DOHH2 (cell line): ENCODE measurements around the gene ZIC1.

Source experiments
- H3F3A ChIP-seq: fragments of 200-600 bp; sonication (generic), shearing (Covaris generic); 2 replicates; pipeline ENCODE4 v1.6.0; 2016; ENCODE audit warnings: antibody characterized with exemption, mild to moderate bottlenecking; ENCODE audit not compliant: control insufficient read depth, insufficient read depth
- H3K27ac ChIP-seq: fragments of 200-600 bp; sonication (generic); 2 replicates; pipeline ENCODE4 v1.5.1; 2014; ENCODE audit warnings: low read depth, mild to moderate bottlenecking, low read length, moderate library complexity
- H3K27me3 ChIP-seq: fragments of 200-600 bp; sonication (generic); 2 replicates; pipeline ENCODE4 v1.6.1; 2014; ENCODE audit warnings: mild to moderate bottlenecking, low read length, mixed read lengths; ENCODE audit not compliant: control insufficient read depth
- H3K36me3 ChIP-seq: fragments of 200-600 bp; sonication (generic); 2 replicates; pipeline ENCODE4 v1.6.1; 2014; ENCODE audit warnings: mild to moderate bottlenecking, low read length, moderate library complexity, mixed read lengths; ENCODE audit not compliant: control insufficient read depth
- H3K4me1 ChIP-seq: fragments of 200-600 bp; sonication (generic); 2 replicates; pipeline ENCODE4 v1.6.1; 2014; ENCODE audit warnings: mild to moderate bottlenecking, low read length, mixed read lengths; ENCODE audit not compliant: control insufficient read depth
- H3K4me2 ChIP-seq: fragments of 200-600 bp; sonication (generic); 2 replicates; pipeline ENCODE4 v1.6.0; 2014; ENCODE audit warnings: mild to moderate bottlenecking, low read length, moderate library complexity
- H3K4me3 ChIP-seq: fragments of 200-600 bp; sonication (generic); 2 replicates; pipeline ENCODE4 v1.5.1; 2014; ENCODE audit warnings: mild to moderate bottlenecking, low read length, mixed read lengths
- H3K79me2 ChIP-seq: fragments of 200-600 bp; sonication (generic); 2 replicates; pipeline ENCODE4 v1.6.1; 2014; ENCODE audit warnings: mild to moderate bottlenecking, low read length, mixed read lengths; ENCODE audit not compliant: control insufficient read depth
- H3K9me2 ChIP-seq: fragments of 200-600 bp; sonication (generic); replicated peaks from 2 replicates; pipeline ENCODE4 v1.6.1; 2014; ENCODE audit warnings: mild to moderate bottlenecking, low read length, mixed read lengths; ENCODE audit not compliant: control insufficient read depth
- H3K9me3 ChIP-seq: fragments of 200-600 bp; sonication (generic); 2 replicates; pipeline ENCODE4 v1.6.1; 2014; ENCODE audit warnings: antibody characterized with exemption, low read length, mixed read lengths; ENCODE audit not compliant: control insufficient read depth, insufficient read depth
- H4K20me1 ChIP-seq: fragments of 200-600 bp; sonication (generic); 2 replicates; pipeline ENCODE4 v1.6.0; 2014; ENCODE audit warnings: low read depth, mild to moderate bottlenecking, antibody characterized with exemption, low read length, moderate library complexity; ENCODE audit not compliant: control insufficient read depth, insufficient read depth
- CTCF ChIP-seq: fragments of 200-600 bp; sonication (generic); IDR thresholded peaks from one replicate; pipeline ENCODE4 v1.5.1; 2014; ENCODE audit warnings: antibody characterized with exemption, mild to moderate bottlenecking, low read depth, low read length; ENCODE audit not compliant: poor library complexity, severe bottlenecking
- EZH2phosphoT487 ChIP-seq: fragments of 200-600 bp; sonication (generic); IDR thresholded peaks from 2 replicates; pipeline ENCODE4 v1.6.1; 2017; ENCODE audit warnings: borderline replicate concordance, mild to moderate bottlenecking, antibody characterized with exemption, low read length, moderate library complexity, mixed read lengths

Gene ZIC1

GRCh38 chr3:147419781-147420224, 10.6 kb downstream of the ZIC1 start:
- Histone ChIP-seq H3K27me3 (no peaks in the 10 kb centered on the region), H3K27ac (no peak overlapping the region), H3F3A (no peaks in the 10 kb centered on the region), H3K4me1 (no peaks in the 10 kb centered on the region), H4K20me1 (no peaks in the 10 kb centered on the region), H3K4me3 (no peak overlapping the region), H3K9me3 (peaks cover 4% of the 10 kb centered on the region; the same call in 1 of the 2 replicates), H3K4me2 (no peak overlapping the region), H3K79me2 (no peaks in the 10 kb centered on the region), H3K36me3 (no peaks in the 10 kb centered on the region), H3K9me2 (no peaks in the 10 kb centered on the region)
- TF ChIP-seq EZH2phosphoT487 (no peak), CTCF (no peak)

- no peak overlapping the region for H3K4me3 ChIP-seq
- H3K4me1 ChIP-seq, result no peaks in the 10 kb centered on the region
- H3K9me2 ChIP-seq, result no peaks in the 10 kb centered on the region
- H3K79me2 ChIP-seq, result no peaks in the 10 kb centered on the region
- peaks cover 4% of the 10 kb centered on the region; the same call in 1 of the 2 replicates for H3K9me3 ChIP-seq
- H4K20me1 ChIP-seq, result no peaks in the 10 kb centered on the region
- no peaks in the 10 kb centered on the region for H3F3A ChIP-seq
- no peaks in the 10 kb centered on the region for H3K27me3 ChIP-seq
- H3K36me3 ChIP-seq, result no peaks in the 10 kb centered on the region
- no peak overlapping the region for H3K27ac ChIP-seq
- TF ChIP-seq EZH2phosphoT487 (no peak), CTCF (no peak)
- no peak overlapping the region for H3K4me2 ChIP-seq
Observed at GRCh38 chr3:147420353-147421183, 11.4 kb downstream of the ZIC1 start.

GRCh38 chr3:147421184-147421912, 12.2 kb downstream of the ZIC1 start:
- Histone ChIP-seq H3K4me1 (no peaks in the 10 kb centered on the region), H3F3A (no peaks in the 10 kb centered on the region), H3K27ac (no peak overlapping the region), H4K20me1 (no peaks in the 10 kb centered on the region), H3K9me3 (peaks cover 4% of the 10 kb centered on the region; the same call in 1 of the 2 replicates), H3K4me3 (no peak overlapping the region), H3K9me2 (no peaks in the 10 kb centered on the region), H3K36me3 (no peaks in the 10 kb centered on the region), H3K4me2 (no peak overlapping the region), H3K79me2 (no peaks in the 10 kb centered on the region), H3K27me3 (no peaks in the 10 kb centered on the region)
- TF ChIP-seq CTCF (no peak), EZH2phosphoT487 (no peak)
